Right cardiac atrium (tissue), 5 donors: Measurements from ENCODE around the gene CER1. TPM values are rescaled to one million over a fixed set of nuclear protein-coding genes. Genes with fewer than 3 reads are reported as not detected.

Experiments
- ATAC-seq, 2 donors: fragments of 200-7000 bp; cut with Tn5 transposase; one replicate each; pipeline versions ENCODE4 v1.8.0 to v1.9.1; 2020; ENCODE audit warnings: moderate library complexity in 2 of 2, mild to moderate bottlenecking in 1 of 2
- DNase-seq, 3 donors: peaks; one replicate each; pipeline ENCODE4 v3.0.0-alpha.2; 2020
- H3K27ac ChIP-seq: one replicate; pipeline ENCODE4 v1.5.1; 2013; ENCODE audit warnings: mild to moderate bottlenecking, low read length, control low read depth, moderate library complexity
- H3K27me3 ChIP-seq: one replicate; pipeline ENCODE4 v1.6.1; 2013; ENCODE audit not compliant: control insufficient read depth, insufficient read depth
- H3K4me1 ChIP-seq: one replicate; pipeline ENCODE4 v1.6.1; 2013; ENCODE audit warnings: low read length; ENCODE audit not compliant: control insufficient read depth, insufficient read depth
- H3K4me3 ChIP-seq: one replicate; pipeline ENCODE4 v1.5.1; 2013; ENCODE audit warnings: low read length, control low read depth
- H3K9me3 ChIP-seq: one replicate; pipeline ENCODE4 v1.6.1; 2013; ENCODE audit warnings: low read length; ENCODE audit not compliant: control insufficient read depth
- WGBS: extraction: QIAGEN DNeasy Blood & Tissue Kit; methylation state at CpG from one replicate; pipeline ENCODE4 v1.1.7; 2013; 5-methylcytosine and 5-hydroxymethylcytosine counted together
- intact Hi-C, 4 donors: fragments of 100-400 bp; cut with DNase I; formaldehyde crosslinking; loops; one replicate each; pipeline versions ENCODE4 v1.11.0 to v1.14.0; 2022 to 2023
- long read RNA-seq, 4 donors: library from polyadenylated mRNA; unstranded; transcript quantifications; one replicate each; pipeline ENCODE4 v2.0.0, GENCODE V29; 2020 to 2021
- polyA plus RNA-seq: library from polyadenylated mRNA; stranded (reverse); fragments of 200-250 nt; gene quantifications from one replicate; pipeline ENCODE4 v1.2.3, GENCODE V29; 2013
- total RNA-seq, 4 donors: library from RNA; stranded (reverse); fragmentation: NEBNext Ultra II Directional; extraction: Animal tissue kit (Norgen Biotek cat#: 25700); gene quantifications; one replicate each; pipeline ENCODE4 v1.2.1, GENCODE V29; 2021
- donor health status: healthy with polysubstance abuse.
- donor health status: DM: no; HTN: yes; CAD: no.
- donor health status: DM: no; HTN: no; CAD: no.
- donor health status: DM: no; HTN: yes; CAD: no; lungs with severe emphysema.
- donor health status: DM: yes; HTN: yes; CAD: no.

Gene CER1
- total RNA-seq: not detected
- not detected for polyA plus RNA-seq
- long read RNA-seq, donor 1: 0 reads
- long read RNA-seq, donor 2: 0 reads
- long read RNA-seq, donor 3: 0 reads
- long read RNA-seq, donor 4: 0 reads

GRCh38 chr9:14722391-14723035, at the start of gene CER1:
Gene CER1 (minus strand): TSS chr9:14722733. CDS start chr9:14722672, 61 bp downstream.
- Histone ChIP-seq H3K27me3 (no peaks in the 10 kb centered on the region), H3K9me3 (no peaks in the 10 kb centered on the region), H3K4me1 (no peaks in the 10 kb centered on the region), H3K27ac (no peak within 1 kb of the TSS), H3K4me3 (no peak within 1 kb of the TSS)
- intact Hi-C loops: no loop called here
- WGBS: 63% methylated on average over 7 of the region's 7 CpGs
- no peak for ATAC-seq
- no peak for DNase-seq

GRCh38 chr9:14770592-14770991, 48.1 kb upstream of the CER1 start:
- Histone ChIP-seq H3K4me1 (no peaks in the 10 kb centered on the region), H3K27me3 (no peaks in the 10 kb centered on the region), H3K4me3 (no peak overlapping the region), H3K9me3 (no peaks in the 10 kb centered on the region), H3K27ac (no peak overlapping the region)
- intact Hi-C loops: no loop called here
- ATAC-seq (no peak), DNase-seq (no peak)
- 77% methylated on average over 7 of the region's 7 CpGs for WGBS

- no peak overlapping the region for H3K4me3 ChIP-seq
- 35% methylated on average over 3 of the region's 3 CpGs for WGBS
- intact Hi-C loops: loop anchor here in 2 of 4 donors (5.0 to 10.0 kb wide), 2 partner anchors 152 to 154 kb away; no protein-coding TSS in a partner anchor
- H3K4me1 ChIP-seq: no peaks in the 10 kb centered on the region
- no peak for DNase-seq
- peak in 1 of 2 donors; percentile 40 for ATAC-seq
- H3K27me3 ChIP-seq: no peaks in the 10 kb centered on the region
- no peak overlapping the region for H3K27ac ChIP-seq
- no peaks in the 10 kb centered on the region for H3K9me3 ChIP-seq
Observed at GRCh38 chr9:14769230-14769571, 46.7 kb upstream of the CER1 start.

DNA sequence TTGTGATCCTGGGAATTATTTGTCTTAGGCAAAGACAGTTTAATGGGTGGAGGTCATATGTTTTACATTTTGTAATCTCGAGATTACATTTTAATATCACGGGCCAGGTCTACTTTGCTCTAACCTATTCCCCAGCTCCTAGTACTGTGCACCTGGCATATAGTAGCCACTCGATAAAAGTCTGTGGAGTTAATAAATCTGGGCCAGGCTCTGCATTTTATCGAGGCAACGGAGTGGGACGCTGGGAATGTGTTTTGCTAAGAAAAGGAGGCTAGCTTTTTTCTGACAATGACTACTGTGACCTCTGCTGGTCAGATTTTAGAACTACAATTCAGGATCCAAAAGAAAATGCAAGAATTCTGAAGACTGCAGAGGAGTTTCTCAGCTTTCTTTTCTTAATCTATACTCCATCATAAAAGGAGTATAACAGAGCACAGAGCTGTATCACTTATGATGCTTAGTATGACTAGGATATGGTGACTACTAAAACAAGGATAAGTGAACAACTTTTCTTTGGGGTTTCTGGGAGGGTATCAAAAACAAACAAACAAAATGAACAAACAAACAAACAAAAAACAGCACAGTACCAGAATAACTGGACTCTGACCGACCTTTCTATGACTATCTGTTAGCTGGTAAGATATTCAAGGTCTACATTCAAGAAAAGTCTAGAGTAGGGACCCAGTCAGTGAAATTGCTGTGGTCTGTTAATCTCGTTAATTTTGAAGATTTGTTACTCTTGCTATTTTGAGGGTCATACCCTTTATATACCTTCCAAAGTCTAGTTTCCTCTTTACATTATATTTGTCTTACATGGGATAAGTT, 46.1 kb upstream of the CER1 start:
- Histone ChIP-seq H3K9me3 (no peaks in the 10 kb centered on the region), H3K4me3 (no peak overlapping the region), H3K4me1 (no peaks in the 10 kb centered on the region), H3K27ac (no peak overlapping the region), H3K27me3 (no peaks in the 10 kb centered on the region)
- 31% methylated on average over 8 of the region's 8 CpGs for WGBS
- ATAC-seq: peak; percentile 39 to 63
- no peak for DNase-seq
- intact Hi-C loops: loop anchor here in 2 of 4 donors (5.0 to 10.0 kb wide), 2 partner anchors 151 to 154 kb away; no protein-coding TSS in a partner anchor

- H3K9me3 ChIP-seq: no peaks in the 10 kb centered on the region
- no peak for DNase-seq
- no peaks in the 10 kb centered on the region for H3K27me3 ChIP-seq
- intact Hi-C loops: loop anchor here in 2 of 4 donors (5.0 to 10.0 kb wide), 2 partner anchors 149 to 151 kb away; no protein-coding TSS in a partner anchor
- no peaks in the 10 kb centered on the region for H3K4me1 ChIP-seq
- WGBS: 78% methylated on average over 6 of the region's 6 CpGs
- H3K4me3 ChIP-seq: no peak overlapping the region
- ATAC-seq: no peak
- no peak overlapping the region for H3K27ac ChIP-seq
Observed at GRCh38 chr9:14766299-14766698, 43.8 kb upstream of the CER1 start.

DNA sequence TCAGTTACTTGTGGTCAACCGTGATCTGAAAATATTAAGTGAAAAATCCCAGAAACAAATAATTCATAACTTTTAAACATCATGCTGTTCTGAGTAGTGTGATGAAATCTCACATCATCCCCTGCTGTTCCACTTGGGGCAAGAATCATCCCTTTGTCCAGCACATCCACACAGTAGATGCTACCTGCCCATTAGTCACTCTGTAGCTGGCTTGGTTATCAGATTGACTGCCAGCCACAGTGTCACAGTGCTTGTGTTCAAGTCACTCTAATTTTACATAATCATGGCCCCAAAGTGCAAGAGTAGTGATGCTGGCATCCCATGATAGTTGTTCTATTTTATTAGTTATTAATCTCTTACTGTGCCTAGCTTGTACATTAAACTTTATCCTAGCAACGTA, 39.1 kb upstream of the CER1 start:
- Histone ChIP-seq H3K4me3 (no peak overlapping the region), H3K9me3 (no peaks in the 10 kb centered on the region), H3K27ac (no peak overlapping the region), H3K4me1 (no peaks in the 10 kb centered on the region), H3K27me3 (no peaks in the 10 kb centered on the region)
- DNase-seq: no peak
- intact Hi-C loops: loop anchor here in 1 of 4 donors (10.0 kb wide), 1 partner anchor 147 kb away; no protein-coding TSS in a partner anchor
- ATAC-seq: no peak
- WGBS: 80% methylated on average over 2 of the region's 2 CpGs

DNA sequence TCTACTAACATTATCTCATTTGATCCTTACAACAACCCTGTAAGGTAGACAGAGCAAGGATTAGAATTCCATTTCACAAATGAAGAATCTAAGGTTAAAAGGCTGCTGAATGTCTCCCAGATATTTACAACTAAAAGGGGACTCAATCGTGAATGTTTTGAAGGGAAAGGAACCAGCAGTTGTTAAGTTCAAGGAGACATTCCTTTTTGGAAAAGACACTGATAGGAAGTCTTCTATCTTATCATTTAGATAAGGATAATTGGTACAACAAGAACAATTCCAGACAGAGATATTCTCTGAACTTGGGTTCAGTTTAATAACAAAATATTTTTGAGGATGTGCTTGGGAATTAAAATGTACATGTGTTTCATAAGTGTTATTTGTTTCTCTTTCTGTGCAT, 37.5 kb upstream of the CER1 start:
- no peaks in the 10 kb centered on the region for H3K9me3 ChIP-seq
- intact Hi-C loops: loop anchor here in 1 of 4 donors (10.0 kb wide), 1 partner anchor 145 kb away; no protein-coding TSS in a partner anchor
- ATAC-seq: no peak
- H3K4me3 ChIP-seq: no peak overlapping the region
- no peaks in the 10 kb centered on the region for H3K27me3 ChIP-seq
- 0% methylated on average over 1 of the region's 1 CpG for WGBS
- DNase-seq: no peak
- H3K27ac ChIP-seq: no peak overlapping the region
- no peaks in the 10 kb centered on the region for H3K4me1 ChIP-seq

GRCh38 chr9:14756291-14756690, 33.8 kb upstream of the CER1 start:
- H3K9me3 ChIP-seq: no peaks in the 10 kb centered on the region
- whole genome bisulfite sequencing: 50% methylated on average over 1 of the region's 1 CpG
- H3K4me1 ChIP-seq: no peaks in the 10 kb centered on the region
- no peaks in the 10 kb centered on the region for H3K27me3 ChIP-seq
- ATAC-seq (no peak), DNase-seq (no peak)
- intact Hi-C loops: loop anchor here in 1 of 4 donors (5.0 kb wide), 1 partner anchor 134 kb away; no protein-coding TSS in a partner anchor
- no peak overlapping the region for H3K4me3 ChIP-seq
- no peak overlapping the region for H3K27ac ChIP-seq

DNA sequence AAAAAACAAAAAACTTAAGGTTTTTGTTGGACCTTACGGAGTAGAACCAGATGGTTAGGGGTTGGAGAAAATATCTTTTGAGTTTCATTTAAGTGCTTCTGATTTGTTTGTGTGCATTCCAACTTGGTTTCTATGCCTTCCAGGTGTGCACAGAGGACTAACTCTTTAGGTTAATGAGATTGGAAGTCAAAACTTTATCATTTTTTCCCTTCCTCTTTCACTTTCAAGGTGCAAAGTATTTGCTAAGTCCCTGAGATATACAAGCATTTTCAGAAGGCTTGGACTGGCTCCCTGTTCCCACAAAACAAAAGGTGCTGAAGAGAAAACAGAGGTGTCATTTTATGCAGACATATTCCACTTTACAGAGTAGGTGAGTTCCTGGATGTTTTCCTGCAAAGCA, 30.3 kb upstream of the CER1 start:
- no peaks in the 10 kb centered on the region for H3K4me1 ChIP-seq
- intact Hi-C loops: no loop called here
- no peak overlapping the region for H3K4me3 ChIP-seq
- H3K27ac ChIP-seq: no peak overlapping the region
- no peaks in the 10 kb centered on the region for H3K9me3 ChIP-seq
- no peak for ATAC-seq
- DNase-seq: no peak
- H3K27me3 ChIP-seq: no peaks in the 10 kb centered on the region
- WGBS: 97% methylated on average over 1 of the region's 1 CpG

DNA sequence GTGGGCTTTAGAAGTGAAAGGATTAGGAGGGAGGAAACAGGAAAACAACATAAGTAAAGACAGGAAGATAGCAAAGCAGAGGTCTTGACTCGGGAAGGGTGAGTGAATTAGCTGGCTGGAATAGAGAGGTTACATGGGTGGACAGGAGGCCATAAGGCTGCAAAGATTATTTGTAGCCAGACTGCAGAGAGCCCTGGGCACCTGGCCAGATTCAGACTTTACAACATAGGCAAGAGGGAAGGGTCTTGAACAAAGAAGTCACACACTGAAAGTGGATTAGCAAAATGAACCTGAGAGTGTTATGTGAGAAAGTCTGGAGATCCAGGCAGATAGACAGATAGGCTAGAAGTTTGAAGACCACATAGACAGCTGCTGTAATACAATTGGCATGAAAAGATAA, 29.7 kb upstream of the CER1 start:
- Histone ChIP-seq H3K4me3 (no peak overlapping the region), H3K27ac (no peak overlapping the region), H3K9me3 (no peaks in the 10 kb centered on the region), H3K27me3 (no peaks in the 10 kb centered on the region), H3K4me1 (no peaks in the 10 kb centered on the region)
- peak in 2 of 3 donors; percentile 52 to 61 for DNase-seq
- intact Hi-C loops: no loop called here
- ATAC-seq: peak in 1 of 2 donors; percentile 57
- WGBS: 20% methylated on average over 1 of the region's 1 CpG

DNA sequence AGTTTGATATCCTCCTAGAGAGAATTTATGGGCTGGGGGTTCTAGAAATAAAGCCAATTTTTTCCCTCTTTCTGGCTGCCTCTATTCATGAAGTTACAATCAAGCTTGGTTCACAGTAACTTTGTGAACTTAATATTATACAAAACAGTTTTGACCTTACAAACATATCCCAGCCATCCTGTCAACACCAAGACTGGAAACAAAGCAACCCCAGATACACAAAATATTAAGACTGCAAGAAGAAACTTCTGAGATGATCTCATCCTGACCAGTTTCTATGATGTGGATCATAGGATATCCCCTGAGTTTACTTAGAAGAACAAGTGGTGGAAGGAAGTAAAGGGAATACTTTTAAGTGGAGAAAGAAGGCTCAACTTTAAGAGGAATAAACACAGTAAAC, 28.3 kb upstream of the CER1 start:
- ATAC-seq: no peak

More for the DNA sequence above, 28.3 kb upstream of the CER1 start:
- H3K27me3 ChIP-seq: no peaks in the 10 kb centered on the region
- no peak overlapping the region for H3K4me3 ChIP-seq
- DNase-seq: no peak
- no peaks in the 10 kb centered on the region for H3K4me1 ChIP-seq
- H3K9me3 ChIP-seq: no peaks in the 10 kb centered on the region
- intact Hi-C loops: no loop called here
- no peak overlapping the region for H3K27ac ChIP-seq
